HepG2 (cell line): ENCODE results near the gene DMKN.

Source experiments
- CTCF ChIP-seq: sonication (generic); formaldehyde crosslinking; IDR thresholded peaks from 2 replicates; pipeline ENCODE4 v1.5.0; 2020; ENCODE audit warnings: mild to moderate bottlenecking, missing genetic modification reagents, moderate library complexity
- FOXP4 ChIP-seq: sonication (generic); formaldehyde crosslinking; IDR thresholded peaks from 2 replicates; pipeline ENCODE4 v1.4.0; 2020; ENCODE audit warnings: missing genetic modification reagents
- HNRNPK ChIP-seq: fragments of 200-400 bp; formaldehyde crosslinking; IDR thresholded peaks from 2 replicates; pipeline ENCODE4 v1.6.1; 2018; ENCODE audit warnings: low read length, low read depth, moderate library complexity, mild to moderate bottlenecking; ENCODE audit not compliant: poor library complexity, severe bottlenecking
- NFIC ChIP-seq: IDR thresholded peaks from 2 replicates; pipeline ENCODE4 v1.6.1; 2012; ENCODE audit warnings: mild to moderate bottlenecking, low read length, inconsistent platforms

- TF ChIP-seq CTCF (CRISPR knock-in tag) (no peak), FOXP4 (CRISPR knock-in tag) (no peak), HNRNPK (no peak), NFIC (no peak)
These were observed 29.0 kb downstream of the DMKN start for GRCh38 chr19:35484252-35485036.
